NCI-H128 (cell line): Measurements from ENCODE around the gene SH2D5.
A peak's percentile ranks its signal among the peaks of the same experiment; 100 is the strongest.
"Not testable (repeated sequence)": the region's sequence is repeated elsewhere in the genome, so short reads cannot be mapped to it uniquely, and the experiment has no call there.

Experiments used
- DNase-seq: peaks from one replicate; lab custom pipeline; 2025; ENCODE audit not compliant: unreplicated experiment; lab: John Stamatoyannopoulos, UW

Gene SH2D5

DNA sequence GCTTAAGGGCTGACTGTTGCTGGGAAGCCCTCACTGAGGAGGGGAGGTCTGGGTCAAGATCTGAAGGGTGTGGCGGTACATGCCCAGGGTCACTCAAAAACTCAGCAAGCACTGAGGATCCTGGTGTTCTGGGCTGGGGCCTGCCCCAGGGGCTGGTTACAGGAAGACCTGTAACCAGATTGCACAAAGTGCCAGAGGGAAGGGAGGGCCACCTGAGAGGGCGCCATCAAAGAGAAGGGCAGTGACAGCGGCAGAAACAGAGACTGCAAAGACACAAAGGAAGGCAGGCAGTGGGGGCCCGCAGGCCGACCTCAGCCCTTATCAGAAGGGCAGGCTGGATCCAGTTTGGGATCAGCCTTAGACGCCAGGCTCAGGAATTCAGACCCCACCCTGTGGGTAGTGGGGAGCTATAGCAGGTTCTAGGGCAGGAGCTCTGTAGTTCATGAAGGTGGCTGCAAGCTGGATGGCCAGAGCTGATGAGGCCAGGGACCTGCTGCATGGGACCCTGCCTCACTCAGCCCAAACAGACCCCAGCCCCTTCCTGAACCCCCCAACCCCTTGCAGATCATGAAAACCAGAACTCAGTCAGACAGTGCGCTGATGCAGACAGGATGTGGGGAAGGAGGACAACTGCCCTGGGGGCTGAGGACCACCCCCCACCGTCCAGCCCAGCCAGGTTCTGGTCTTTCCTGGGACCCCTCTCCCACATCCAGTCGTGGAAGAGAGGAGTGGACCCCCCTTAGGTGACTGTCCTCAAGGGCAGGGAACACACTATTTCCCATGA lies 3.9 kb downstream of the SH2D5 start:
- no peak for DNase-seq

GRCh38 chr1:20727746-20728316 lies 4.7 kb downstream of the SH2D5 start:
- no peak for DNase-seq

GRCh38 chr1:20726932-20727745 lies 5.4 kb downstream of the SH2D5 start:
- no peak for DNase-seq

- no peak for DNase-seq
Observed at GRCh38 chr1:20726118-20726911, 6.2 kb downstream of the SH2D5 start.

- peak; percentile 35 for DNase-seq
Observed at GRCh38 chr1:20725189-20726117, 7.0 kb downstream of the SH2D5 start.

GRCh38 chr1:20724364-20725188 lies 7.9 kb downstream of the SH2D5 start:
- DNase-seq = no peak

DNA sequence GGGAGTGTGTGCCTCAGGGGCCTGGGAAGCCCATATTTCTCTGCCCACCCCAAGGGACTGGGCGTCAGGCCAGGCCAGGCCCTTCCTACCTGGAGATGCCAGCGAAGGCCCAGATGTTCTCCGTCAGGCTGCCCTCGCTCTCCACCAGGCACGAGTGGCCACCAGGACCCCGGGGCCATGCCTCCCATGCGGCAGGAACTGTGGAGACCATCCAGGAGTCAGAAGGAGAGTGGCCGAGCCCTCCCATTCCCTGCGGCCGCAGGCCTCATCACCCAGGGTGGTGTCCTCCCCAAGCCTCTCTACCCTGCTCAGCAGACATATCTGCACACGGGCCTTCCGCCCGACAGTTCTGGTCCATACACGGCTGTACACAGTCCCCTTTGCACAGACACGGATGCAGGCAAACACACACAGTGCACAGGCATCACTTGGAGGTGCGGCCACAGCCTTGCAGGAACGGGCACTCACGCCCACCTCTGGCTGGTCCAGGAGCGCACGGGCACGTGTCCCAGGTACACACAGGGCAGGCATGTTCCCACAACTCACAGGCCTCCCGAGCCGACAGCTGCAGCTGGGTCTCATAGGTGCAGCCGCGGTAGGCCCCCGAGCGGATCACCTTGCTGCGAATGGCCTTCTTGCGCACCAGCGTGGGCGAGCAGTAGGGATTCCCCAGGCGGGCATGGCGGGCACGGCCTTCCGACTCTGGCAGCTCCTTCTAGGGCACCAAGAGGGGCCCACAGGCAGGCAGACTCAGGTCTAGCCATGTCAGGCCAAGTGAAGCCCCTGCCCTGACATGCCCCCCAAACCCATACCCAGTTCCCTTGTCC lies 8.8 kb downstream of the SH2D5 start:
- no peak for DNase-seq

GRCh38 chr1:20723159-20723536 lies 9.4 kb downstream of the SH2D5 start:
- no peak for DNase-seq

- DNase-seq = no peak
Observed at GRCh38 chr1:20721117-20722061, 11.1 kb downstream of the SH2D5 start.

GRCh38 chr1:20720631-20721091 lies 11.8 kb downstream of the SH2D5 start:
- no peak for DNase-seq

- no peak for DNase-seq
Observed at GRCh38 chr1:20719871-20720620, 12.5 kb downstream of the SH2D5 start.

DNA sequence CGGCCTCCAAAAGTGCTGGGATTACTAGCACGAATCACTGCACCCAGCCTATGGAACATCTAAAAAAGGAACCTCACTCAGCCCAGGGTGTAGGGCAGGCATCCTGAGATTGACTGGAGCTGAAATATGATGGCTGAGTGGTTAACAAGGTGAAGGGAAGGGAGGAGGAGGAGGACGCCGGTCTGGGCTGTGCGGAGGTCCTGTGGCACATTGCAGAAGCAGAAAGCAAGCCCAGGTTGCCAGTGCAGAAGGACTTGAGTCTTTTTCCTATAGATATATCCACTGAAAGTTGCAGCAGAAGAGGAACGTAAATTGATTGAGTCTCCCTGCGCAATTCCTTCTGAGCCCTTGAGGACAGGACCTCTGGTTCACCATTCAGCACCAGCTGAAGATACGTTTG lies 13.2 kb downstream of the SH2D5 start:
- DNase-seq = no peak

GRCh38 chr1:20718343-20718882 lies 14.1 kb downstream of the SH2D5 start:
- DNase-seq = not testable (repeated sequence)

DNA sequence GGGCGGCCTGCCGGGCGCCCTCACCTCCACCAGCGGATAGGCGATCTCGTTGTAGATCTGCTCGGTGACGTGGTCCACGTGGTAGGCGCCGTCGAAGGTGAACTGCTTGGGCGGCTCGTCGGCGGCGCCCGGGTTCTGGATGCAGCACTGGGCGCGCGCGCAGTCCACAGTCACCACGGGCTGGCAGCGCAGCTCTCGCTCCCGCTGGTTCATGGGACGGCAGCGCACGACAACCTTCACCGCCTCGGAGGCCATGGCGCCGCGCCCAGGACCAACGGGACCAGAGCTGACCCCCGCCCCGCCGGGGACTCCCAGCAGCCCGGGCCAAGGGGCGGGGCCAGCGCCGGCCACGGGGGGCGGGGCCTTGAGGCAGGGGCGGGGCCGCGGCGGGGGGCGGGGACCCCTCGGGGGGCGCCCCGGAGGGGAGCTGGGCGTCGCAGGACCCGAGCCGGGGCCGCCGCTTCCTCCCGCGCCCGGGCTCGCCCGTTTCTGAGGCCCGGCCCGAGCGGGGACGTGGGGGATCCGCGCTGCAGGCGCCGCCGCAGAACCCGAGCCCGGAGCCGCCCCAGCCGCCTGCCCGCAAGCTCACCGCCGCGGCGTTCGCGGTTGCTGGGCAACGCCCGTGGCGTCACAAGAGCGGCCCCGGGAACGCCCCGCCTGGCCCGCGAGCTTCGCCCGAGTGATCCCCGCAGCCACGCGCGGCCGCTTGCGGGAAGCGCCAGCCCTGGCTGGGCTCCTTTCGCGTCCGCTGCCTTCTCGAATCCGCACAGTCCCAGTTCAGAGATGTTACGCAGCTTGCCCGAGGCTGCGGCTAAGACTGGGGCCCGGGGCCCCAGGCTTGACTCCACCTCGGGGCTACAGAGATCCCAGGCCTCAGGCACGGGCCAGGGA lies 14.8 kb downstream of the SH2D5 start, which contains the start of gene KIF17:
TSS of gene KIF17 (minus strand) at position 556 of the 891 bp plus-strand sequence. CDS start at position 255, 301 bp downstream.
- DNase-seq = peak; percentile 27

DNA sequence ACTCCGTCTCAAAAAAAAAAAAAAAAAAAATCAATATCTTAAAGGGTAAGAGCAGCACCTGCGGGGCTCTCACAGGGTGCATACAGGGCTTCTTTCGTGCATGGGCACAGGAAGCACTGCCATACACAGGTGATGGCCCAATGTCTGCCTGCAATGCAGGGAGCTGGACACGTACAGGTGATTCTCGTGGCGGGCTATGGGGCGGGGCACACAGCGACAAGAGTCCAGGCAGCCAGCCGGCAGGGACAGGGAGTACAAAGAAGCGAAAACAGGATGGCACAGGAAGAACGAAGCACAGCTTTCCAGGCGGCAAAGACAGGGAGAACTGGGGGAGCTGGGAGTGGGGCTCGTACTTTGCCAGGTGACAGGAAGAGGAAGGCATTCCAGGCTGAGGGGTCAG lies 16.3 kb downstream of the SH2D5 start:
- no peak for DNase-seq
